ENCODE data around the gene CD69.

DNA sequence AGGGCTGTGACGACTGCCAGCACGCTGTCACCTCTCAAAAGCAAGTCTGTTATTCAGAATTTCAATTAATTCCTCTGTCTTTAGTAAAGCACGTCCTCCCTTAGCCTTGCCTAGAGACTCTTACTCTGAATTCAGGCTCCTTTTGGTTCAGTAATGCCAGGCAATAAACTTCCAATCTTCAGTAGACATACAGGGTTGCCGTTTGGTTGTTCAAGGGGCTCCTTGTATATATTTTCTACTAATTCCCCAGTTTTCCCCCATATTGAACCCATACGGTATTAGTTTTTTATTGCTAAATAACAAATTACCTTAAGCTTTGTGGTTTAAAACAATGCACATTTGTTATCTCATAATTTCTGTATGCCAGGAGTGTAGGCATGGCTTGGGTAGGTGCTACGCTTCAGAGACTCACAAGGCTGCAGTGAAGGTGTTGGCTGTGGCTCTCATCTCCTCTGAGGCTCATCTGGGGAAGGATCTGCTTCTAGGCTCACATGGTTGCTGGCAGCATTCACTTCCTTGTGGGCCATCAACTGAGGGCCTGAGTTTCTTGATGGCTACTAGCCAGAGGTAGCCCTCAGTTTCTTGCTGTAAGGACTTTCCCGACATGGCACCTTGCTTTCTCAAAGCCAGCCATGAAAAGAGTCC lies 20.5 kb downstream of the CD69 start:
- no peak for TF ChIP-seq POLR2A (IDR thresholded peaks at IDR 0.05)
- TF ChIP-seq, protein P1, sequence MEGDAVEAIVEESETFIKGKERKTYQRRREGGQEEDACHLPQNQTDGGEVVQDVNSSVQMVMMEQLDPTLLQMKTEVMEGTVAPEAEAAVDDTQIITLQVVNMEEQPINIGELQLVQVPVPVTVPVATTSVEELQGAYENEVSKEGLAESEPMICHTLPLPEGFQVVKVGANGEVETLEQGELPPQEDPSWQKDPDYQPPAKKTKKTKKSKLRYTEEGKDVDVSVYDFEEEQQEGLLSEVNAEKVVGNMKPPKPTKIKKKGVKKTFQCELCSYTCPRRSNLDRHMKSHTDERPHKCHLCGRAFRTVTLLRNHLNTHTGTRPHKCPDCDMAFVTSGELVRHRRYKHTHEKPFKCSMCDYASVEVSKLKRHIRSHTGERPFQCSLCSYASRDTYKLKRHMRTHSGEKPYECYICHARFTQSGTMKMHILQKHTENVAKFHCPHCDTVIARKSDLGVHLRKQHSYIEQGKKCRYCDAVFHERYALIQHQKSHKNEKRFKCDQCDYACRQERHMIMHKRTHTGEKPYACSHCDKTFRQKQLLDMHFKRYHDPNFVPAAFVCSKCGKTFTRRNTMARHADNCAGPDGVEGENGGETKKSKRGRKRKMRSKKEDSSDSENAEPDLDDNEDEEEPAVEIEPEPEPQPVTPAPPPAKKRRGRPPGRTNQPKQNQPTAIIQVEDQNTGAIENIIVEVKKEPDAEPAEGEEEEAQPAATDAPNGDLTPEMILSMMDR (IDR thresholded peaks at IDR 0.05), result no peak
